ENCODE results near the gene FSIP1.
A peak's percentile ranks its signal among the peaks of the same experiment; 100 is the strongest.

Gene FSIP1

GRCh38 chr15:39613271-39613670 lies 169.4 kb downstream of the FSIP1 start:
- no peak for DNase-seq

GRCh38 chr15:39610665-39611064 lies 172.0 kb downstream of the FSIP1 start:
- DNase-seq: no peak

- DNase-seq: no peak
Measured at GRCh38 chr15:39609166-39609916, 173.3 kb downstream of the FSIP1 start.

GRCh38 chr15:39608185-39609139 lies 174.2 kb downstream of the FSIP1 start:
- DNase-seq: no peak

- no peak for DNase-seq
Measured at GRCh38 chr15:39605146-39605545, 177.5 kb downstream of the FSIP1 start.

GRCh38 chr15:39602143-39602542 lies 180.5 kb downstream of the FSIP1 start:
- DNase-seq: no peak

GRCh38 chr15:39599871-39600270 lies 182.8 kb downstream of the FSIP1 start:
- DNase-seq: no peak

- no peak for DNase-seq
Measured at GRCh38 chr15:39598958-39599845, 183.4 kb downstream of the FSIP1 start.

GRCh38 chr15:39598186-39598850 lies 184.3 kb downstream of the FSIP1 start:
- DNase-seq: no peak

GRCh38 chr15:39597751-39598185 lies 184.9 kb downstream of the FSIP1 start:
- DNase-seq: no peak

- DNase-seq: no peak
Measured at GRCh38 chr15:39597336-39597735, 185.3 kb downstream of the FSIP1 start.

- no peak for DNase-seq
Measured at GRCh38 chr15:39596358-39597051, 186.1 kb downstream of the FSIP1 start.

GRCh38 chr15:39595338-39596221 lies 187.1 kb downstream of the FSIP1 start:
- no peak for DNase-seq

GRCh38 chr15:39594446-39595337 lies 187.9 kb downstream of the FSIP1 start:
- no peak for DNase-seq

GRCh38 chr15:39593656-39594445 lies 188.8 kb downstream of the FSIP1 start:
- peak; percentile 37 for DNase-seq

- DNase-seq: no peak
Measured at GRCh38 chr15:39593071-39593655, 189.5 kb downstream of the FSIP1 start.

- DNase-seq: no peak
Measured at GRCh38 chr15:39592500-39592899, 190.1 kb downstream of the FSIP1 start.

- DNase-seq: no peak
Measured at GRCh38 chr15:39591896-39592315, 190.7 kb downstream of the FSIP1 start.

Data from activated CD4-positive, alpha-beta T cell treated with anti-CD3 and anti-CD28 coated beads, Interleukin-2, Interleukin-6, amounts not matched to agents 100 ng/mL and 50 ng/mL, durations not matched to agents 16 hours and 8 hours (primary cell).